K562 (cell line): Measurements from ENCODE around the gene PHACTR3.

Source experiments
- CTCF ChIP-seq, 3 experiments: IDR thresholded peaks in 2 of 3; conservative IDR thresholded peaks in 1 of 3; 2 replicates each; pipeline ENCODE4 v1.5.1; 2011 to 2012; ENCODE audit warnings: low read length in 3 of 3, mild to moderate bottlenecking in 3 of 3, control low read depth in 2 of 3, improper control_type of control experiment in 1 of 3, inconsistent platforms in 1 of 3, low read depth in 1 of 3, mixed read lengths in 1 of 3, moderate library complexity in 1 of 3; ENCODE audit not compliant: insufficient read depth in 2 of 3
- KDM1A ChIP-seq, 2 experiments: fragments of 450-650 bp; IDR thresholded peaks; 2 replicates each; pipeline ENCODE4 v1.6.1; 2016; ENCODE audit warnings: mild to moderate bottlenecking in 2 of 2
- POLR2AphosphoS5 ChIP-seq: IDR thresholded peaks from 2 replicates; pipeline ENCODE4 v1.6.1; 2011; ENCODE audit warnings: mild to moderate bottlenecking, low read depth, low read length, moderate library complexity; ENCODE audit not compliant: control insufficient read depth, insufficient read depth
- SIN3A ChIP-seq, 2 experiments: fragments of 150-350 bp in 1 of 2; IDR thresholded peaks; 2 replicates each; pipeline ENCODE4 v1.6.1; 2011 to 2016; ENCODE audit warnings: borderline replicate concordance in 2 of 2, low read depth in 2 of 2, low read length in 2 of 2, mild to moderate bottlenecking in 2 of 2, moderate library complexity in 2 of 2; ENCODE audit not compliant: control insufficient read depth in 1 of 2
- ZNF197 ChIP-seq: fragments of 200-800 bp; sonication (Bioruptor generic); IDR thresholded peaks from 2 replicates; pipeline ENCODE4 v1.6.1; 2016; ENCODE audit warnings: low read depth, missing genetic modification characterization, missing compliant biosample characterization

DNA sequence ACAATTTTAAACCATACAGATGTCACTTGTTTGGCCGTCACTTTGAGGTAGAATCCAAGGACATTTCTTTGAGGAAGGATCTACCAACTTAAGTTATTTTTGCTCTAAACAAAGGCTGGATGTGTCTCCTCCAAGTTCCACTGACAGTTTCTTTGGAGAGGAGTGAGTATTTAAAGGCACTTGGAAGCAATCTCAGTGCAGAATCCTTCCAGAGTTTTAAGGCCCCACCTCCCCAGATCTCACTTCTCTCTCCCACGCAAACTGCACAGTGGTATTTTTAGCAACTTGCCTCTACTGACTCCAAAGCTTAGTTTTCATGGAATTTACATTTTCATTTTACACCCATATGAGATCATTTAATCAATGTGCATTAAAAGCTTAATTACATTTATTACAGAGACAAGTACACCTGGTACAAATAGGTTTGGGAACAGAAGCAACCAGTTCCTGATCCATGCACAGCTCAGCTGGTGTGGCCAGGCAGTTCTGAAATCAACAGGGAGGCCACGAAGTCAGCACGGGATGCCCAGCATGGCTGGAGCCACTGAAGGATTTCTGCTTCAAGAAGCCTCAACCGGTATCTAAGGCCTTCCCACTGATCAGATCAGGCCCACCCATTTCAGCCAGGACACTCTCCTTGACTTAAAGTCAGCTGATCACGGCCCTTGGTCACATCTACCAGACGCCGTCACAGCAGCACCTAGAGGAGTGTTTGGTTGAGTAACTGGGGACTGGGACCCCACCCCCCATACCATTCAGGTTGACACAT, 219.3 kb downstream of the PHACTR3 start:
- no peak for TF ChIP-seq CTCF (IDR thresholded peaks at IDR 0.05 in 2 of 3, conservative IDR thresholded peaks at IDR 0.05 in 1 of 3; ENCODE audit: insufficient read depth in 2 of 3, low read depth in 1 of 3, low read length in 3 of 3)
- TF ChIP-seq SIN3A (IDR thresholded peaks at IDR 0.05; ENCODE audit: borderline replicate concordance in 2 of 2, control insufficient read depth in 1 of 2, low read depth in 2 of 2, low read length in 2 of 2): no peak
- TF ChIP-seq ZNF197: no peak
- TF ChIP-seq POLR2AphosphoS5: no peak
- TF ChIP-seq KDM1A (IDR thresholded peaks at IDR 0.05): no peak
